Measurements from ENCODE around the gene PROX1. TPM values are rescaled to one million over a fixed set of nuclear protein-coding genes. Genes with fewer than 3 reads are reported as not detected.

PROX1 gene, protein sequence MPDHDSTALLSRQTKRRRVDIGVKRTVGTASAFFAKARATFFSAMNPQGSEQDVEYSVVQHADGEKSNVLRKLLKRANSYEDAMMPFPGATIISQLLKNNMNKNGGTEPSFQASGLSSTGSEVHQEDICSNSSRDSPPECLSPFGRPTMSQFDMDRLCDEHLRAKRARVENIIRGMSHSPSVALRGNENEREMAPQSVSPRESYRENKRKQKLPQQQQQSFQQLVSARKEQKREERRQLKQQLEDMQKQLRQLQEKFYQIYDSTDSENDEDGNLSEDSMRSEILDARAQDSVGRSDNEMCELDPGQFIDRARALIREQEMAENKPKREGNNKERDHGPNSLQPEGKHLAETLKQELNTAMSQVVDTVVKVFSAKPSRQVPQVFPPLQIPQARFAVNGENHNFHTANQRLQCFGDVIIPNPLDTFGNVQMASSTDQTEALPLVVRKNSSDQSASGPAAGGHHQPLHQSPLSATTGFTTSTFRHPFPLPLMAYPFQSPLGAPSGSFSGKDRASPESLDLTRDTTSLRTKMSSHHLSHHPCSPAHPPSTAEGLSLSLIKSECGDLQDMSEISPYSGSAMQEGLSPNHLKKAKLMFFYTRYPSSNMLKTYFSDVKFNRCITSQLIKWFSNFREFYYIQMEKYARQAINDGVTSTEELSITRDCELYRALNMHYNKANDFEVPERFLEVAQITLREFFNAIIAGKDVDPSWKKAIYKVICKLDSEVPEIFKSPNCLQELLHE
- total RNA-seq (2014; rRNA removed; shearing (Covaris generic)): 18.4 and 19.9 TPM in 2 replicates

DNA sequence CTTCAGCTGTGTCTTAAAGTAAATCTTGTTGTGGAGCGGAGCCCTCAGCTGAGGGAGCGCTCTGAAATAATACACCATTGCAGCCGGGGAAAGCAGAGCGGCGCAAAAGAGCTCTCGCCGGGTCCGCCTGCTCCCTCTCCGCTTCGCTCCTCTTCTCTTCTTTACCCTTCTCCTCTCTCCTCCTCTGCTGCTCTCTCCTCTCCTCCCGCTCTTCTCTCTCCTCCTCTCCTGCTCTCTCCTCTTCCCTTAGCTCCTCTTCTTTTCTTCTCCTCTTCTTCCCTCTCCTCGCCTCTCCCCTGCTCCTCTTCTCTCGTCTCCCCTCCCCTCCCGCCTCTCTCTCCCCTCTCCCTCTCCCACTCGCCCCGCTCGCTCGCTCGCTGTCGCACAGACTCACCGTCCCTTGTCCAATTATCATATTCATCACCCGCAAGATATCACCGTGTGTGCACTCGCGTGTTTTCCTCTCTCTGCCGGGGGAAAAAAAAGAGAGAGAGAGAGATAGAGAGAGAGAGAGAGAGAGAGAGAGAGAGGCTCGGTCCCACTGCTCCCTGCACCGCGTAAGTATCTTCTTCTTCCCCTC, at the start of gene PROX1:
TSS of gene PROX1 (plus strand) at position 47 of the 580 bp plus-strand sequence. CDS start 8,563 bp downstream, outside the sequence.
- Histone ChIP-seq H3K4me3 (peak within 1 kb of the TSS; percentile 74), H3K4me1 (peaks cover 20% of the 10 kb centered on the region), H3K27ac (peak within 1 kb of the TSS; percentile 81), H3K9me3 (replicated peaks) (no peaks in the 10 kb centered on the region), H3K36me3 (no peaks in the 10 kb centered on the region), H3K27me3 (no peaks in the 10 kb centered on the region)
- peak in 1 of 2 experiments; percentile 96 for DNase-seq

DNA sequence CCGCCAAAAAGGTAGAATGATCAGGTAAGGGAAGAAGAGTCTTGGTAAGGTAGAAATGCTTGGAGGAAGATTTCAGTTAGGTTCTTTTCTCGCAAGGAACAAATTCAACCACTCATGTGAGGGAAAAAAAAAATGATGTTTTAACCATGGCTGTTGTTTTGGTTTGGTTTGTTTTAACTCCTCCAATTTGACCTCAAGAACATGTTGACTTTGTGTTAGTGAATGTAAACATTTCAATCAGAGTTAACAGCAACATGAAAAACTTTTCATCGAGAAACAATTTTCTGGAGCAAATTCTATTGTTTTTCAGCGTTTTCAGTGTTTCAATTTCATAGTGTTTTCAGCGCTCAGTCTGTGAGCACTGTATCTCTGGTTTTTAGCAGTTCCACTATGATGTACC, 49.0 kb upstream of the PROX1 start:
- Histone ChIP-seq H3K9me3 (replicated peaks) (no peaks in the 10 kb centered on the region), H3K4me1 (peaks cover 7% of the 10 kb centered on the region), H3K4me3 (no peak overlapping the region), H3K36me3 (no peaks in the 10 kb centered on the region), H3K27ac (no peak overlapping the region), H3K27me3 (no peaks in the 10 kb centered on the region)
- no peak for DNase-seq

DNA sequence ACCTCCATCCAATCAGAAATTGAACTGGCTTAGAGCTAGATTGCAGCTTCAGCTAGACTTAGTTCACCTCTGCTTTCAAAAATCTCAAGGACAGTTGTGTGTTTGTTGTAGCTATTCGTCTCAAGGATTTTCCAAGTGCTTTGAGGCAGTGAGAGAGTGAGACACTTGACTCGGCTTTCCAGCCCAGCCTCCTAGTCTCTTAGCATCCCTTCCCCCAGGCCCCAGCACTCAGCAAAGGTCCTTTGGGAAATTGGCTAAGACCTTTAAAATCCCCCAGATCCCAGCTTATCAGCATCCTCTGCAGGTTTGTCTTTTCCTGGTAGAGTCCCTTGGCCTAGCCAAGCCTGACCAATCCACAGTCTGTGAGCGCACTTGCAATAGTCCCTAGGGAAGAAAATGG, 47.9 kb upstream of the PROX1 start:
- H3K27ac ChIP-seq: no peak overlapping the region
- no peaks in the 10 kb centered on the region for H3K9me3 ChIP-seq (replicated peaks)
- peaks cover 2% of the 10 kb centered on the region for H3K4me1 ChIP-seq
- no peaks in the 10 kb centered on the region for H3K27me3 ChIP-seq
- H3K36me3 ChIP-seq: no peaks in the 10 kb centered on the region
- no peak overlapping the region for H3K4me3 ChIP-seq
- DNase-seq: no peak

DNA sequence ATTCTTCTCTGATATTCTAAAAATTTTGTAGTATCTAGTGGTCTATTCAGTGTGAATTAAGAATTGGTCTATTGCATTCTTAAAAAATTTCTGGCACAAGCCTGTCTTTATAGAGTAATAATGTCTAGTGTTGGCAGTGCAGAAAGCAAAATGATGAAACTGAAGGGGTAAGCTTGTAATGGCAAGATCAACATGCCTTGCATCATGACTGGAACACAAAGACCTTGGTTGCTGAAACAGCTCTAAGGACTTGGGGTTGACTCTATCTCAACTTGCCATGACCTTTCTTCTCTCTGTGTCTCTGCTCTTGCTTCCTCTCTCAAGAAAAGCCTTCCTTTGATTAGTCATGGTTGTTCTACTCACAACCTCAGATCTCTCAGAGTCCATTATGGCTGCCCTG, 46.8 kb upstream of the PROX1 start:
- no peaks in the 10 kb centered on the region for H3K9me3 ChIP-seq (replicated peaks)
- no peak overlapping the region for H3K4me3 ChIP-seq
- no peak overlapping the region for H3K27ac ChIP-seq
- peak in 1 of 2 experiments; percentile 8 for DNase-seq
- no peaks in the 10 kb centered on the region for H3K27me3 ChIP-seq
- H3K36me3 ChIP-seq: no peaks in the 10 kb centered on the region
- no peaks in the 10 kb centered on the region for H3K4me1 ChIP-seq

DNA sequence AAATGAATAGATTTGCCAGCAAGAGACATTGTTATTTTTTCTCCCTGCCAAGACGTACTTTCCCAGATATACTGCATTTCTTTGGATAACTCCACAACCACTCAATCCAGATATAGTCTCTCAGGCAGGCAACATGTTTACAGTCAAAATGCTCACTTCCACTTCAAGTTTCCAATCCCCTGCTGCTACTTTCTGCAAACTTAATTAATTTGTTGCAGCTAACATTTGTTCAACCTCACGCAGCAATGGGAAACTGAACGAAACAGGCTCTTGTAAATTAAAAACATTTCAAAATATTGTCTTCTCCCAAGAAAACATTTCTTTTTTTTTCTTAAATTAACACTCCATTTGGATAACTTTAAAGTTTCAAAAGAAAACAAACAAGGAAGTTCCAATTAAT, 45.7 kb upstream of the PROX1 start:
- Histone ChIP-seq H3K4me1 (no peaks in the 10 kb centered on the region), H3K27me3 (no peaks in the 10 kb centered on the region), H3K36me3 (no peaks in the 10 kb centered on the region), H3K9me3 (replicated peaks) (no peaks in the 10 kb centered on the region), H3K4me3 (no peak overlapping the region), H3K27ac (no peak overlapping the region)
- no peak for DNase-seq

DNA sequence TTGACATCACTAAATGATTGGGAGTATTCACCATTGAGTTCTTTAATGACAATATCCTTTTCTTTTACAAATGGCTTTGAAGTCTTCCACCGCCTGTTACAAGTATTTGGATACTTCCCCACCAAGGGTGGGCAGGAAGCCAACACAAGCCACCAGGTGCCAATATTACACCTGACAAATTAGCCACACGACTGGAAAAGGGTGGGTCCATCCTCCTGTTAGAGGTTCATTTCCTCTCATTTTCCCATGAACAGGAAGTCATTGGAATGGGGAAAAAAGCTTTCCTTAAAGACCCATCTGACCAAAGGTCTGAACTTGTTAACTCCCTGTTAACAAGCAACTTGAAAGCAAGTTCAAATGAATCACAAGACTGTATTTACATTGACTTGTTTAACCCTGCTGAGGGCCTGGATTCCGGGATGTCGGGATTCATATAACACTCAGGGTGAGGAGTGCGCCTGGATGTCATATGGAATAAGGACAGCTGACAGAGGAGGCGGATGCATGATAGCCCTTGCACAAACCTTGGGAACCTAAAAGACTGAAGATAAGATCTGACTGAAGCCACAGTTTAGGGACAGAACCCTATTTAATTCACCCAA, 40.5 kb upstream of the PROX1 start:
- H3K27ac ChIP-seq: no peak overlapping the region
- H3K4me3 ChIP-seq: no peak overlapping the region
- no peaks in the 10 kb centered on the region for H3K27me3 ChIP-seq
- H3K9me3 ChIP-seq (replicated peaks): no peaks in the 10 kb centered on the region
- no peak for DNase-seq
- no peaks in the 10 kb centered on the region for H3K4me1 ChIP-seq
- no peaks in the 10 kb centered on the region for H3K36me3 ChIP-seq

DNA sequence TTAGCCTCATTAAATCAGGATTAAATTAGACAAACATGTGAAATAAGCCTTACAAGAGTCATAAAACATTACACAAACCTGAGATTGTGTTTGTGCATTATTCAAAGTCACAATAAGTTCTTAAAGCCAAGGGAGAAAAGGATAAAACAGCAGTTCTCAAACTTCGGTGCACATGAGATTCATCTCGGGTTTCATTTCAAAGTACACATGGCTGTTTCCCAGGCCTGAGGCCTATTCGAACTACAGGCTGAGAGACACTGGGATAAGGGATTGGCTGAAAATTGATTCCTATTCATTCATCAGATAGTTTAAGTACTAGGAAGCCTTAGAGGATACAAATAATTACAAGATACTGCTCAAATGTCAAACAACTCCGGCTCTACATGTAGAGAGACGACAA, 35.9 kb upstream of the PROX1 start:
- no peak overlapping the region for H3K4me3 ChIP-seq
- no peak for DNase-seq
- H3K27ac ChIP-seq: no peak overlapping the region
- H3K9me3 ChIP-seq (replicated peaks): no peaks in the 10 kb centered on the region
- no peaks in the 10 kb centered on the region for H3K4me1 ChIP-seq
- H3K36me3 ChIP-seq: no peaks in the 10 kb centered on the region
- H3K27me3 ChIP-seq: no peaks in the 10 kb centered on the region

DNA sequence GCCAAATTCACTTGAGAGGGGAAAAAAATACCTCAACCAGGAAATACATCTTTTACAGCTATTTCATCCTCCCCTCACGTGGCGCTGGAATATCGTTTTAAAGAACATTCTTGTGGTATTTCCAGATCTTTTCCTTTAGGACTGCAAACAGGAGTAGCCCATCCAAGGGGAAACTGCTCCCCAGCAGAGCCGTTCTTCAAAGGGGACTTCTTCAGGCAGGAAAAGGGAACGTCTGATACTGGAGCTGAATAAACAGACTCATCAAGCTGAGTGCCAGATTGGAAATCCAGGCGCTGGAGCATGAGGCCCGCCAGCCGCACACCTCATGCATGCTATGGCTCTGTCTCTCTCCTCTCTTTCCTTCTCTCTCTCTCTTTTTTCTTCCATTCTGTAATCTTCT, 34.0 kb upstream of the PROX1 start:
- no peak for DNase-seq
- no peaks in the 10 kb centered on the region for H3K36me3 ChIP-seq
- no peaks in the 10 kb centered on the region for H3K27me3 ChIP-seq
- H3K4me3 ChIP-seq: no peak overlapping the region
- no peaks in the 10 kb centered on the region for H3K4me1 ChIP-seq
- no peaks in the 10 kb centered on the region for H3K9me3 ChIP-seq (replicated peaks)
- no peak overlapping the region for H3K27ac ChIP-seq

DNA sequence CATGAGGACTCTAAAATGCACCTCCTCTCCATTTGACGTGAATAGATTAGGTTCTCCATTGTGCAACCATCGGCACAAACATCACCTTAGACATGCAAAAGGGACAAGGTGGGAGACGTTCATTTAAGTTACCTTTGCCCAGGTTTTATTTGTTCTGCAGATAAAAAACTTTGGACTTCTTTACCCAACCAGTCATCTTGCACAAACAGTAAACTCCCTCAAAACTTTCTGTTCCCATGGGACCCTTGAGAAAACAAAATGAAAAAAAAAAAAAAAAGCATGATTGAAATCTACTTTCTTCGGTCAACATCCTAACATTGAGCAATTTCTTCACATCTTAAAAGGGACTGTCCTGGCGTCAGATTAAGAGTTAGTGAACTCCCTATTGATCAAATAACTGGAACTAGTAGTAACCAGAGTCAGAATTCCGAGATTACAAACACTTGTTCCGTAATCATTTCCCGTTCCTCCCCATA, 31.4 kb upstream of the PROX1 start:
- no peak overlapping the region for H3K27ac ChIP-seq
- H3K9me3 ChIP-seq (replicated peaks): no peaks in the 10 kb centered on the region
- no peaks in the 10 kb centered on the region for H3K4me1 ChIP-seq
- H3K36me3 ChIP-seq: no peaks in the 10 kb centered on the region
- H3K27me3 ChIP-seq: no peaks in the 10 kb centered on the region
- H3K4me3 ChIP-seq: no peak overlapping the region
- no peak for DNase-seq

DNA sequence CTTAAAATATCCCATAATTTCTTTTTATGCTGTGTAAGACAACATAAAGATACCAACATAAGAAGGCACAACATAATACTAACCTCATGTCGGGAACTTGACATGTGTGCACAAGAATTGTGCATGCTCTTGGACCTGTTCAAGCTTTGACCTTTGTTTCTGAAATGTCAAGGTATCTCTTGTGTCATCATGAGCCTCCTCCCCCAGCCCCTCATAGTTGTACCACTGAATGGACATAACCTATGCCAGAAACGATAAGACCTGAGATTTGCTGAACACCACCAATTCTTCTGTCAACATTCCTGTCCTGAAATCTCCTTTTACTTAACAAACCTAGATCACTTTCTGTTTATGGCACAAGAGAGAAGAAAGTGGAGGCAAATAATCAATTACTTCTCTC, 29.4 kb upstream of the PROX1 start:
- DNase-seq: no peak
- no peaks in the 10 kb centered on the region for H3K36me3 ChIP-seq
- H3K27ac ChIP-seq: no peak overlapping the region
- no peaks in the 10 kb centered on the region for H3K9me3 ChIP-seq (replicated peaks)
- no peak overlapping the region for H3K4me3 ChIP-seq
- no peaks in the 10 kb centered on the region for H3K4me1 ChIP-seq
- no peaks in the 10 kb centered on the region for H3K27me3 ChIP-seq

DNA sequence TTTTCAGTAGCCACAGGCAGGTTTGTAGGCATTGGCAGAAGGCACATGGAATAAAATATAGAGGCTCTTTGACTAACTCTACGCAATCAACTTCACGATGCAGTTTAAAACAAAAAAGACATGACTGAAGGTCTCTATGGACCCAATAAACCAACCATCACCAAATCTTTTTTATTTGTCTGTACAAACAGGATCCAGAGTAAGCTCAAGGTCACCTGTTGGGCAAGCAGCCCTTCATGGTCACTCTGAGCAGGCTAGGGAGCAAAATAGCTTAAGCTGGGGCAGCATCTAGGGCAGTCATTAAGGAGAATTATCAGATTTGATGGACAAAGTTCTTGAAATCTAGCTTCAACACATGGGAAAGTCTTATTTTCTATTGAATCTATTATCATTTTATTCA, 26.8 kb upstream of the PROX1 start:
- H3K27me3 ChIP-seq: no peaks in the 10 kb centered on the region
- DNase-seq: no peak
- H3K4me3 ChIP-seq: no peak overlapping the region
- H3K4me1 ChIP-seq: no peaks in the 10 kb centered on the region
- H3K36me3 ChIP-seq: no peaks in the 10 kb centered on the region
- no peaks in the 10 kb centered on the region for H3K9me3 ChIP-seq (replicated peaks)
- H3K27ac ChIP-seq: no peak overlapping the region

DNA sequence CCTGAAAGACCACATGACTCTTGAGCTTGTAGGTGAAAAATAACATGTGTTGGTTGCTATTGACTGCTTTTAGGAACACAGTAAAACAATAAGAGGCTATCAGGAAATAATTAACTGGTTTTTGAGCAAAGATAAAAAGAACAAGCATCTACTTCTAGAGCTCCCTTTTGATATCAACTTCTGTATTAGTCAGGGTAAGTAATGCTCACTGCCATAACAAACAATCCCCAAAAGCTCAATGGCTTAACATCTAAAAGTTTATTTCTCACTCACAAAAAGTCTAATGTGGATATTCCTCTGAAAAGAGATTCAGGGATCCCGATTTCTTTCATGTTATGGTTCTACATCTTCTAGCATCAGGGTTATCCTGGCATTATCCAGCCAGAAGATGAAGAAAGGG, 25.3 kb upstream of the PROX1 start:
- no peaks in the 10 kb centered on the region for H3K9me3 ChIP-seq (replicated peaks)
- H3K27ac ChIP-seq: no peak overlapping the region
- H3K4me1 ChIP-seq: no peaks in the 10 kb centered on the region
- DNase-seq: no peak
- H3K27me3 ChIP-seq: no peaks in the 10 kb centered on the region
- H3K36me3 ChIP-seq: no peaks in the 10 kb centered on the region
- no peak overlapping the region for H3K4me3 ChIP-seq

DNA sequence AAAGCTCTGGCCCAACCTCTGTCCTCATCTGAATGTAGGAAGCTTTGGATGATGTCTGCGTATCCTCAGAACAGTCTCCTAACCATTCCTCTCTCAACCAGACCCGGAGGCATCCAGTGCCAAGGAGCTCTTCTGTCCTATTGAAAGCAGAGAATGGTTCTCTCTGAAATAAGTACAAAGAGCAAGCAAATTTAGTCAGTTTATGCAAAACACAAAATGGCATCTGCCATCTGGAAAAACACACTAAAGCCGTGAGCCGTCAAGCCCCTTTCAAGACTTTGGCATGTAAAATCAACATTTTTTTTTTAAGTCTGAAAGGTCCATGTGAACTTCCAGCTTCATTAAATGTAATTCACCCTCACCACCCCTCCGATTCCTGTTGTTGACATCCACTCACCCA, 21.7 kb upstream of the PROX1 start:
- no peak overlapping the region for H3K4me3 ChIP-seq
- no peak for DNase-seq
- H3K9me3 ChIP-seq (replicated peaks): no peaks in the 10 kb centered on the region
- peaks cover 14% of the 10 kb centered on the region for H3K4me1 ChIP-seq
- no peaks in the 10 kb centered on the region for H3K27me3 ChIP-seq
- H3K36me3 ChIP-seq: no peaks in the 10 kb centered on the region
- H3K27ac ChIP-seq: no peak overlapping the region

DNA sequence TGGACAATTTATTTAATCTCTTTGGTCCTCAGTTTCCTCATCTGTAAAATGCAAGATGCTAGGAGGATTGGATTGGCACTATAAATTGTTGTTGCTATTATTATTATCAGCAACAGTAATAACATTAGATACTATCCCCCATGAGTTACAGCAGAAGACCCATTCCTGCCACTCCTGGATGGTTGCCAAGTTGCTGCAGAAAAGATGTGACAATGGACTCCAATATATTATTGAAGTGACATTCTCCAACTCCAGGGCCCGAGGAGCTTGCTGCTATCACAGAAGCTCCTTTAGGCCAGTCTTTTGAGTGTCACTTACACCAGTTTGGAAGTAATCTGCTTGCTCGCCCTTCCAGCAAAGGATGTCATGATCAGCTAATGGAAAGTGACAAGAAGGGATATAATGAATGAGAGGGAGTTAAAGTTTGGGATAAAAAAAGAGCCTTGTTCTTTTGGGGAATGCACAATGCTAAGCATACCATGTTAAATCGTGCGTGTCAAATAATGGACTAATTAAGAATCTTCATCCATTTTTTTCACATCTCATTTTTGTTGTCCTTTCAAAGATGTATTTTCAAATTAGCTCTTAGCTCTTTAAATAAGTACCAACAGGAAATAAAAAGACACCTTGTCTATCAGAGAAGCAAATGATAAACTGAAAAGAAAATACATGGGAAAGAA, 19.5 kb upstream of the PROX1 start:
- H3K27me3 ChIP-seq: no peaks in the 10 kb centered on the region

More for the DNA sequence above, 19.5 kb upstream of the PROX1 start:
- Histone ChIP-seq H3K36me3 (no peaks in the 10 kb centered on the region), H3K4me1 (peaks cover 19% of the 10 kb centered on the region), H3K27ac (no peak overlapping the region), H3K9me3 (replicated peaks) (no peaks in the 10 kb centered on the region), H3K4me3 (no peak overlapping the region)
- no peak for DNase-seq
